Vagina (tissue), 2 donors: ENCODE data around the gene ROBO4. TPM values are rescaled to one million over a fixed set of nuclear protein-coding genes. Genes with fewer than 3 reads are reported as not detected.
A peak's percentile ranks its signal among the peaks of the same experiment; 100 is the strongest.

Source experiments
- DNase-seq, 2 donors: peaks; one replicate each; pipeline ENCODE4 v3.0.0-alpha.2; 2017; ENCODE audit errors: extremely low spot score in 2 of 2
- H3K27ac ChIP-seq: fragments of 200-600 bp; sonication (generic); one replicate; pipeline ENCODE4 v1.5.1; 2019
- H3K27me3 ChIP-seq: fragments of 200-600 bp; sonication (generic); one replicate; pipeline ENCODE4 v1.5.1; 2019
- H3K36me3 ChIP-seq, 2 donors: fragments of 200-600 bp; sonication (generic); one replicate each; pipeline ENCODE4 v1.5.1; 2017 to 2019
- H3K4me1 ChIP-seq: fragments of 200-600 bp; sonication (generic); one replicate; pipeline ENCODE4 v1.5.1; 2019
- H3K4me3 ChIP-seq, 2 donors: fragments of 200-600 bp; sonication (generic); 1 replicate in 1 of 2; 2 replicates in 1 of 2; pipeline ENCODE4 v1.5.1; 2016 to 2019
- H3K9me3 ChIP-seq: fragments of 200-600 bp; sonication (generic); one replicate; pipeline ENCODE4 v1.5.1; 2019
- CTCF ChIP-seq, 3 experiments: fragments of 450-650 bp in 2 of 3; fragments of 200-600 bp in 1 of 3; sonication (generic) in 1 of 3; IDR thresholded peaks; one replicate each; pipeline ENCODE4 v1.5.1; 2017 to 2019; ENCODE audit warnings: antibody characterized with exemption in 3 of 3, mild to moderate bottlenecking in 2 of 3, moderate library complexity in 2 of 3
- POLR2A ChIP-seq, 2 donors: fragments of 450-650 bp; IDR thresholded peaks; one replicate each; pipeline ENCODE4 v1.6.1; 2017; ENCODE audit warnings: antibody characterized with exemption in 2 of 2, mild to moderate bottlenecking in 2 of 2, moderate library complexity in 2 of 2
- POLR2AphosphoS5 ChIP-seq, 2 donors: sonication (generic); formaldehyde crosslinking; IDR thresholded peaks; one replicate each; pipeline ENCODE4 v1.9.0; 2017; ENCODE audit warnings: antibody characterized with exemption in 2 of 2, mild to moderate bottlenecking in 2 of 2, low read depth in 1 of 2; ENCODE audit not compliant: insufficient read depth in 1 of 2
- intact Hi-C: fragments of 100-400 bp; cut with DNase I; formaldehyde crosslinking; loops from one replicate; pipeline ENCODE4 v1.15.1; 2023
- total RNA-seq: library from RNA; depleted of rRNA; stranded (reverse); fragments of >200 nt; gene quantifications from one replicate; pipeline ENCODE4 v1.2.3, GENCODE V29; 2016

ROBO4 gene
- total RNA-seq, 1 donor from 2014 or later = 39.8 TPM

- no peak for TF ChIP-seq POLR2A (IDR thresholded peaks at IDR 0.05)
- no peak for TF ChIP-seq CTCF (IDR thresholded peaks at IDR 0.05)
- Histone ChIP-seq H3K36me3 (no peaks in the 10 kb centered on the region), H3K9me3 (no peaks in the 10 kb centered on the region), H3K4me1 (peaks cover 21% of the 10 kb centered on the region), H3K4me3 (no peak overlapping the region), H3K27ac (no peak overlapping the region), H3K27me3 (no peaks in the 10 kb centered on the region)
- intact Hi-C loops = loop anchor here (5.0 kb wide), 1 partner anchor 73 kb away; the partner anchor contains the start of gene CCDC15
- DNase-seq = no peak
Measured at GRCh38 chr11:124879493-124880289, 18.0 kb downstream of the ROBO4 start.

- TF ChIP-seq POLR2AphosphoS5 (IDR thresholded peaks at IDR 0.05; ENCODE audit: insufficient read depth in 1 of 2, low read depth in 1 of 2) (no peak), POLR2A (IDR thresholded peaks at IDR 0.05) (no peak), CTCF (IDR thresholded peaks at IDR 0.05) (no peak)
- H3K9me3 ChIP-seq = no peaks in the 10 kb centered on the region
- no peak for DNase-seq
- peaks cover 21% of the 10 kb centered on the region for H3K4me1 ChIP-seq
- H3K27me3 ChIP-seq = no peaks in the 10 kb centered on the region
- H3K36me3 ChIP-seq = no peaks in the 10 kb centered on the region
- H3K27ac ChIP-seq = no peak overlapping the region
- H3K4me3 ChIP-seq = no peak overlapping the region
- intact Hi-C loops = loop anchor here (5.0 kb wide), 1 partner anchor 73 kb away; the partner anchor contains the start of gene CCDC15
Measured at GRCh38 chr11:124878759-124879492, 18.7 kb downstream of the ROBO4 start.

- H3K4me3 ChIP-seq = no peak overlapping the region
- H3K27ac ChIP-seq = no peak overlapping the region
- no peaks in the 10 kb centered on the region for H3K27me3 ChIP-seq
- no peaks in the 10 kb centered on the region for H3K36me3 ChIP-seq
- no peak for TF ChIP-seq CTCF (IDR thresholded peaks at IDR 0.05)
- TF ChIP-seq POLR2AphosphoS5 (IDR thresholded peaks at IDR 0.05; ENCODE audit: insufficient read depth in 1 of 2, low read depth in 1 of 2) = no peak
- TF ChIP-seq POLR2A (IDR thresholded peaks at IDR 0.05) = no peak
- intact Hi-C loops = loop anchor here (5.0 kb wide), 1 partner anchor 74 kb away; the partner anchor contains the start of gene CCDC15
- no peak for DNase-seq
- H3K9me3 ChIP-seq = no peaks in the 10 kb centered on the region
- peaks cover 21% of the 10 kb centered on the region for H3K4me1 ChIP-seq
Measured at GRCh38 chr11:124877910-124878758, 19.5 kb downstream of the ROBO4 start.

GRCh38 chr11:124877631-124877909 lies 20.1 kb downstream of the ROBO4 start:
- Histone ChIP-seq H3K27ac (no peak overlapping the region), H3K9me3 (no peaks in the 10 kb centered on the region), H3K36me3 (no peaks in the 10 kb centered on the region), H3K27me3 (no peaks in the 10 kb centered on the region), H3K4me1 (peaks cover 21% of the 10 kb centered on the region), H3K4me3 (peak overlapping the region; percentile 55 to 68)
- intact Hi-C loops = loop anchor here (5.0 kb wide), 1 partner anchor 75 kb away; the partner anchor contains the start of gene CCDC15
- no peak for TF ChIP-seq POLR2AphosphoS5 (IDR thresholded peaks at IDR 0.05; ENCODE audit: insufficient read depth in 1 of 2, low read depth in 1 of 2)
- no peak for TF ChIP-seq POLR2A (IDR thresholded peaks at IDR 0.05)
- TF ChIP-seq CTCF (IDR thresholded peaks at IDR 0.05) = no peak
- DNase-seq = no peak
